Liver (tissue), 3 donors: Measurements from ENCODE around the gene GSK3A.

Source experiments
- EGR1 ChIP-seq, 2 donors: IDR thresholded peaks; 2 replicates each; pipeline ENCODE4 v1.6.1; 2016 to 2018; ENCODE audit warnings: antibody characterized with exemption in 2 of 2, low read depth in 2 of 2
- JUND ChIP-seq, 2 donors: IDR thresholded peaks; 2 replicates each; pipeline ENCODE4 v1.6.1; 2016; ENCODE audit warnings: antibody characterized with exemption in 2 of 2
- TAF1 ChIP-seq: conservative IDR thresholded peaks from 2 replicates; pipeline ENCODE4 v1.6.1; 2016; ENCODE audit warnings: antibody characterized with exemption, mild to moderate bottlenecking
- TF ChIP-seq, protein P1 (sequence below): IDR thresholded peaks from 2 replicates; pipeline ENCODE4 v1.6.1; 2016; ENCODE audit warnings: antibody characterized with exemption
- TF ChIP-seq, protein P2 (sequence below): fragments of 150-350 bp; IDR thresholded peaks from 2 replicates; pipeline ENCODE4 v1.5.1; 2017; ENCODE audit warnings: improper control_type of control experiment, low read depth, low read length; ENCODE audit not compliant: missing input control
- donor health status: healthy.
- donor health status: healthy.

DNA sequence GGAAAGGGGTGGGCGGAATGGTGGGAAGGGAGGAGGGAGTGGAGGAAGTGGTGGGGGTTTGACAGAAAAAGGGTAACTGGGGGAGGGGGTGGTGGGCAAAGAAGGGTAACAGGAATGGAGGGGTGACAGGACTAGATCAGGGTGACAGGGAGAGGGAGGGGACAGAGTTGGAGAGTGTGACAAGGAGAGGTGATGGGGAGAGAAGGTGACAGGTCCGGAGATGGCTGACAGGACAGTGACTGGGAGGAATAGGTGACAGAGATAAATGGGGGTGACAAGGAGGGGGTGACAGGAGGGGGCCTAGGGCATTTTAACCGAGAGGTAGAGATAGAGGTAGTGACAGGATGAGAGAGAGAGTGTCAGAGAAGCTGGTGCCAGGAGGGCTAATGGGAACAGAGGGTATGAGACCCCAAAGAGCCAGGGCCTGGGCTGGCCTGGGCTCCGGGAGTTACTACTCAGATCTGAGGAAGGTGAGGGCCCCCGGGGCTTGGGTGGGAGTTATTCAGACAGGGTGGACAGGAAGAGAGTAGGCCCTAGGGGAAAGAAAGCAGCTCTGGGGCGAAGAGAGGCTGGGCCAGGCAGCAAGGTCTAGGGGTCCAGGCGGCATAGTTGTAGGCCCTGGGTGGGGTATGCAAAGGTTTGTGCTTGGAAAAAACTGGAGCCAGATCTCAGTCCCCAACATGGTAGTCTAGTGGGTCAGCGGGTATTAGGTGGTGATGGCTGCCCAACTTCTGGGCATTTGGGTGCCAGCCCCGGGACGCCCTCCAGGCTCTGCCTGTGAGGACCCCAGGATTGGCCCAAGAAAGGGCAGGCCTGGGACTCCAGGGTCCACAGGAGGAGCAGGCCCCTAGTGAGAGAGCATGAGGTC, 27.3 kb upstream of the GSK3A start:
- TF ChIP-seq, protein P1, sequence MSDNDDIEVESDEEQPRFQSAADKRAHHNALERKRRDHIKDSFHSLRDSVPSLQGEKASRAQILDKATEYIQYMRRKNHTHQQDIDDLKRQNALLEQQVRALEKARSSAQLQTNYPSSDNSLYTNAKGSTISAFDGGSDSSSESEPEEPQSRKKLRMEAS: no peak
- TF ChIP-seq JUND (IDR thresholded peaks at IDR 0.05): no peak
- TF ChIP-seq, protein P2, sequence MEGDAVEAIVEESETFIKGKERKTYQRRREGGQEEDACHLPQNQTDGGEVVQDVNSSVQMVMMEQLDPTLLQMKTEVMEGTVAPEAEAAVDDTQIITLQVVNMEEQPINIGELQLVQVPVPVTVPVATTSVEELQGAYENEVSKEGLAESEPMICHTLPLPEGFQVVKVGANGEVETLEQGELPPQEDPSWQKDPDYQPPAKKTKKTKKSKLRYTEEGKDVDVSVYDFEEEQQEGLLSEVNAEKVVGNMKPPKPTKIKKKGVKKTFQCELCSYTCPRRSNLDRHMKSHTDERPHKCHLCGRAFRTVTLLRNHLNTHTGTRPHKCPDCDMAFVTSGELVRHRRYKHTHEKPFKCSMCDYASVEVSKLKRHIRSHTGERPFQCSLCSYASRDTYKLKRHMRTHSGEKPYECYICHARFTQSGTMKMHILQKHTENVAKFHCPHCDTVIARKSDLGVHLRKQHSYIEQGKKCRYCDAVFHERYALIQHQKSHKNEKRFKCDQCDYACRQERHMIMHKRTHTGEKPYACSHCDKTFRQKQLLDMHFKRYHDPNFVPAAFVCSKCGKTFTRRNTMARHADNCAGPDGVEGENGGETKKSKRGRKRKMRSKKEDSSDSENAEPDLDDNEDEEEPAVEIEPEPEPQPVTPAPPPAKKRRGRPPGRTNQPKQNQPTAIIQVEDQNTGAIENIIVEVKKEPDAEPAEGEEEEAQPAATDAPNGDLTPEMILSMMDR: no peak
- TF ChIP-seq EGR1 (IDR thresholded peaks at IDR 0.05; ENCODE audit: low read depth in 2 of 2): no peak
- no peak for TF ChIP-seq TAF1
